Right forelimb (tissue), 1 donor: ENCODE results near the gene LMCD1.

Experiments
- DNase-seq: peaks from one replicate; pipeline ENCODE4 v3.0.0-alpha.2; 2018

LMCD1 gene

GRCh38 chr3:8595695-8596115 is 94.1 kb downstream of the LMCD1 start:
- DNase-seq, result no peak

GRCh38 chr3:8596321-8597218 is 94.9 kb downstream of the LMCD1 start:
- no peak for DNase-seq

- DNase-seq, result no peak
Measured at GRCh38 chr3:8597219-8597853, 95.7 kb downstream of the LMCD1 start.

GRCh38 chr3:8599146-8599545 is 97.5 kb downstream of the LMCD1 start:
- DNase-seq, result no peak

GRCh38 chr3:8600457-8600856 is 98.8 kb downstream of the LMCD1 start:
- no peak for DNase-seq

GRCh38 chr3:8603115-8603710 is 101.6 kb downstream of the LMCD1 start:
- DNase-seq, result no peak

- no peak for DNase-seq
Measured at GRCh38 chr3:8604006-8604405, 102.4 kb downstream of the LMCD1 start.

GRCh38 chr3:8604988-8605387 is 103.4 kb downstream of the LMCD1 start:
- no peak for DNase-seq

- DNase-seq, result no peak
Measured at GRCh38 chr3:8606701-8607231, 105.1 kb downstream of the LMCD1 start.

GRCh38 chr3:8607234-8608040 is 105.8 kb downstream of the LMCD1 start:
- peak; percentile 67 for DNase-seq

GRCh38 chr3:8608041-8608790 is 106.6 kb downstream of the LMCD1 start:
- DNase-seq, result no peak

GRCh38 chr3:8608791-8609467 is 107.3 kb downstream of the LMCD1 start:
- DNase-seq, result no peak

- no peak for DNase-seq
Measured at GRCh38 chr3:8610951-8611350, 109.3 kb downstream of the LMCD1 start.

GRCh38 chr3:8617921-8618320 is 116.3 kb downstream of the LMCD1 start:
- DNase-seq, result no peak

- DNase-seq, result no peak
Measured at GRCh38 chr3:8618950-8619349, 117.3 kb downstream of the LMCD1 start.

GRCh38 chr3:8619548-8619947 is 117.9 kb downstream of the LMCD1 start:
- DNase-seq, result no peak

GRCh38 chr3:8621141-8621540 is 119.5 kb downstream of the LMCD1 start:
- no peak for DNase-seq

GRCh38 chr3:8621872-8622271 is 120.2 kb downstream of the LMCD1 start:
- DNase-seq, result no peak

- DNase-seq, result peak; percentile 87
Measured at GRCh38 chr3:8622873-8623691, 121.5 kb downstream of the LMCD1 start.

GRCh38 chr3:8623741-8624140 is 122.1 kb downstream of the LMCD1 start:
- no peak for DNase-seq
